ENCODE data around the gene TFAP2B. TPM values are rescaled to one million over a fixed set of nuclear protein-coding genes. Genes with fewer than 3 reads are reported as not detected.

TFAP2B gene
- total and polyA plus RNA-seq, 4 donors: 0.02 TPM; not detected in 3

- H3K9ac ChIP-seq (ENCODE audit: insufficient read depth in 1 of 2, low read length in 2 of 2): no peak overlapping the region
- TF ChIP-seq CTCF (IDR thresholded peaks at IDR 0.05; ENCODE audit: control extremely low read depth, extremely low read depth): no peak
- ATAC-seq (ENCODE audit: insufficient read depth, low FRiP score) (no peak), DNase-seq (peak in 1 of 3 donors; percentile 20)
- H3K9me3 ChIP-seq (ENCODE audit: control insufficient read depth in 4 of 4, insufficient read depth in 3 of 4, low read length in 3 of 4): peaks cover 0 to 26% (median 2%) of the 10 kb centered on the region in 4 donors
- WGBS, 2 donors: 5 to 8% methylated on average over 44 of the region's 44 CpGs
- no peak overlapping the region for H3K27ac ChIP-seq (ENCODE audit: low read depth in 1 of 2, low read length in 1 of 2)
- peaks cover 0 to 12% (median 9%) of the 10 kb centered on the region in 5 donors for H3K4me1 ChIP-seq (ENCODE audit: control insufficient read depth in 5 of 5, insufficient read depth in 5 of 5, low read length in 5 of 5)
- no peak overlapping the region for H3K4me3 ChIP-seq
- no peaks in the 10 kb centered on the region for H3K36me3 ChIP-seq (ENCODE audit: control insufficient read depth in 4 of 4, insufficient read depth in 4 of 4, low read length in 4 of 4)
- H3K27me3 ChIP-seq (ENCODE audit: control insufficient read depth in 3 of 3, insufficient read depth in 3 of 3, low read length in 2 of 3): peaks cover 35 to 99% (median 97%) of the 10 kb centered on the region in 3 donors
Measured at GRCh38 chr6:50845499-50846143, 26.9 kb downstream of the TFAP2B start.

DNA sequence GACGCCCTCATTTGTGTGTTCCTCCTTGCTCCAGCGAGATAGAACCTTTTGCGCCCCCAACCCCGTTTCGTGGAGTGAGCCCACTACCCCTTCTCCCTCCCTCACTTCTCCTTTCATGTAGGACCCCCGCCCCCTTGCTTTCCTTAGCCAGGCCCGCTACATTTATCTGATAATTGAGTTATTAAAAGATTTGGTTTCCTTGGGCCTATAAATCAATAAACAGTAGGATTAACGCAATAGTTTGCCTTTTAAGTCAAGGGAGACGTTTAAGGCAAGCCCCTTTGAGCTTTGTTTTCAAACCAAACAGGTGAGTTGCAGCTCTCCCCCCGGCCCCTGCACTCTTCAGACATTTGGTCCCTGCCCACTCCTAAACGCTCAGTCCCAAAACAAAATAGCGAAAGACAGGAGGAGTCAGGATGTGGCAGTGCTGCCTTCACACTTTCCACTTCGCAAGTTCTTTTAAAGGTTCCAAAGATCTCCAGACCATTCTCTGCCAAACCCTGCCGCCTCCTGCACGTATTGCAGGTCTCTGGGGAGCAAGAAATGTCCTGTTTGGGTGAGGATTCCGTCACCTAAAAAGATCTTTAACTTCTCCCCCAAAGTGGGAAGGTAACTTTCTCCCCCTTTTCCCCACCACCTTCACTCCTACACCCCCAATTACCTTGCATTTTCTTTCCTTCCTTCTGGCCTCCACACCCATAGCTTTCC lies 27.6 kb downstream of the TFAP2B start:
- no peak for TF ChIP-seq CTCF (IDR thresholded peaks at IDR 0.05; ENCODE audit: control extremely low read depth, extremely low read depth)
- peaks cover 35 to 99% (median 97%) of the 10 kb centered on the region in 3 donors for H3K27me3 ChIP-seq (ENCODE audit: control insufficient read depth in 3 of 3, insufficient read depth in 3 of 3, low read length in 2 of 3)

GRCh38 chr6:50846852-50847155 lies 28.1 kb downstream of the TFAP2B start:
- H3K4me3 ChIP-seq: no peak overlapping the region
- no peak overlapping the region for H3K9ac ChIP-seq (ENCODE audit: insufficient read depth in 1 of 2, low read length in 2 of 2)
- H3K36me3 ChIP-seq (ENCODE audit: control insufficient read depth in 4 of 4, insufficient read depth in 4 of 4, low read length in 4 of 4): no peaks in the 10 kb centered on the region
- DNase-seq: peak in 1 of 3 donors; percentile 15
- peaks cover 0 to 13% (median 9%) of the 10 kb centered on the region in 5 donors for H3K4me1 ChIP-seq (ENCODE audit: control insufficient read depth in 5 of 5, insufficient read depth in 5 of 5, low read length in 5 of 5)
- TF ChIP-seq CTCF (IDR thresholded peaks at IDR 0.05; ENCODE audit: control extremely low read depth, extremely low read depth): no peak
- H3K27ac ChIP-seq (ENCODE audit: low read depth in 1 of 2, low read length in 1 of 2): no peak overlapping the region
- ATAC-seq (ENCODE audit: insufficient read depth, low FRiP score): no peak
- peaks cover 30 to 99% (median 97%) of the 10 kb centered on the region in 3 donors for H3K27me3 ChIP-seq (ENCODE audit: control insufficient read depth in 3 of 3, insufficient read depth in 3 of 3, low read length in 2 of 3)
- WGBS, 2 donors: 6 to 9% methylated on average over 8 of the region's 8 CpGs
- H3K9me3 ChIP-seq (ENCODE audit: control insufficient read depth in 4 of 4, insufficient read depth in 3 of 4, low read length in 3 of 4): peaks cover 0 to 33% (median 2%) of the 10 kb centered on the region in 4 donors

More for the DNA sequence above, 27.6 kb downstream of the TFAP2B start:
- Histone ChIP-seq H3K9me3 (ENCODE audit: control insufficient read depth in 4 of 4, insufficient read depth in 3 of 4, low read length in 3 of 4) (peaks cover 0 to 31% (median 2%) of the 10 kb centered on the region in 4 donors), H3K4me3 (no peak overlapping the region), H3K27ac (ENCODE audit: low read depth in 1 of 2, low read length in 1 of 2) (no peak overlapping the region), H3K36me3 (ENCODE audit: control insufficient read depth in 4 of 4, insufficient read depth in 4 of 4, low read length in 4 of 4) (no peaks in the 10 kb centered on the region), H3K9ac (ENCODE audit: insufficient read depth in 1 of 2, low read length in 2 of 2) (no peak overlapping the region), H3K4me1 (ENCODE audit: control insufficient read depth in 5 of 5, insufficient read depth in 5 of 5, low read length in 5 of 5) (peaks cover 0 to 13% (median 9%) of the 10 kb centered on the region in 5 donors)
- 9% methylated on average over 16 of the region's 16 CpGs for WGBS, 2 donors
- DNase-seq (no peak), ATAC-seq (ENCODE audit: insufficient read depth, low FRiP score) (no peak)
